ENCODE measurements around the gene VAMP5.
"Not testable (repeated sequence)": the region's sequence is repeated elsewhere in the genome, so short reads cannot be mapped to it uniquely, and the experiment has no call there.

VAMP5 gene, protein sequence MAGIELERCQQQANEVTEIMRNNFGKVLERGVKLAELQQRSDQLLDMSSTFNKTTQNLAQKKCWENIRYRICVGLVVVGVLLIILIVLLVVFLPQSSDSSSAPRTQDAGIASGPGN

DNA sequence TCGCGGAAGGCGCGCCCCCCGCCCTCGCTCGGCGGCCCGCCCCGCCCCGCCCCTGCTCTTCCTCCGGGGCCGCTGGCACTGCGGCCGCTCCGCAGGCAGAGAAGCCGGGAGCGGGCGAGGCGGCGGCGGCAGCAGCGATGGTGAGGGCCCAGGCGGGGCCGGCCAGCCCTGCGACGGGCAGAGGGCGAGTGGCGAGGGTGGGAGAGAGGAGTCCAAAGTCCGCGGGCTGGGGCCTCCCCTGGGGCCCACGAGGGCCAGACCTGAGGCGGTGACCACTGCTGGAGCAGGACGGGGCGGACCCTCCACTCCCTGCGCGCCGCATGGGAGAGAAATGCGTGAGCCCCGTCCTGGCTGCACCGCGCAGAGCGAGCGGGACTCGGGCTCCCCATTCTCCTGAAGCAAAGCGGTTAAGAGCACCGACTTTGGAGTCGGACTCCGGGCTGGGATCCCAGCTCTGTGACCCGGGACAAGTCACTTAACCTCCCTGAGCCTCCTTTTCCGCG lies at the start of gene VAMP5:
VAMP5 (plus strand) TSS at position 78 of the 503 bp plus-strand sequence; CDS start at position 138, 60 bp downstream.
- no peak for DNase-seq

DNA sequence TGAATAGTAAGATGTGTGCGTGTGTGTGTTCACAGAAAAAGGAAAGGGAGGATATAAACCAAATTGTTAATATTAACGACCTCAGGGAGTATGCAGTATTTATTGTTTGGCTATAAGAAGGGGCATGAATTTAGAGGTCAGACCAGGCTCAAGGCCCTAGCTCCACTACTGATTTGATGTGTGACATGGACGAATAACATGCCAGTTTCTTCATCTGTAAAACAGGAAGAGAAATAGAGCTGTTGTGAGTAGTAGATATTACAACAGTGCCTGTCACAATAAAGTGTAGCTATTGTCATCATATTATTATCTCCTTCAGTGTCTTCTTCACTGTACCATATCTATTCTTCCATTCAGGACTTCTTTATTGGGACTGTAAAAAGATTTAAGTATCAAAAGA lies 49.4 kb upstream of the VAMP5 start:
- no peak for DNase-seq

DNA sequence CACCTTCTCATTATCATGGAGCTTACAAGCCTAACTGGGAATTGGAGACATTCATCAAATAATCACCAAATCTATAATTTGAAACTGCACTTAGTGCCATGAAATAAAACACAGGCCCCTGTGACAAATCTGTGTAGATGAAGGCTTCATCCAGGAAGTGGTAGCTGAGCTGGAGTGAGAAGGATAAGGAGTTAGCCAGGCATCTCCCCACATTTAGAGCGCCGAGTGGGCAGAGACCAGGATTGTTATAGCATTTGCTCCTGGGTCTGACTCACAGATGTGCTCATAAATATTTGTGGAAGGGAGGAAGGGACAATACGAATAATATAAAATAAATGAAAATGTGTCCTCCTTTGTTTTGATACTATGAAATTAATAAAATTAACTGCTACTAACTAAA lies 47.8 kb upstream of the VAMP5 start:
- DNase-seq, result no peak

DNA sequence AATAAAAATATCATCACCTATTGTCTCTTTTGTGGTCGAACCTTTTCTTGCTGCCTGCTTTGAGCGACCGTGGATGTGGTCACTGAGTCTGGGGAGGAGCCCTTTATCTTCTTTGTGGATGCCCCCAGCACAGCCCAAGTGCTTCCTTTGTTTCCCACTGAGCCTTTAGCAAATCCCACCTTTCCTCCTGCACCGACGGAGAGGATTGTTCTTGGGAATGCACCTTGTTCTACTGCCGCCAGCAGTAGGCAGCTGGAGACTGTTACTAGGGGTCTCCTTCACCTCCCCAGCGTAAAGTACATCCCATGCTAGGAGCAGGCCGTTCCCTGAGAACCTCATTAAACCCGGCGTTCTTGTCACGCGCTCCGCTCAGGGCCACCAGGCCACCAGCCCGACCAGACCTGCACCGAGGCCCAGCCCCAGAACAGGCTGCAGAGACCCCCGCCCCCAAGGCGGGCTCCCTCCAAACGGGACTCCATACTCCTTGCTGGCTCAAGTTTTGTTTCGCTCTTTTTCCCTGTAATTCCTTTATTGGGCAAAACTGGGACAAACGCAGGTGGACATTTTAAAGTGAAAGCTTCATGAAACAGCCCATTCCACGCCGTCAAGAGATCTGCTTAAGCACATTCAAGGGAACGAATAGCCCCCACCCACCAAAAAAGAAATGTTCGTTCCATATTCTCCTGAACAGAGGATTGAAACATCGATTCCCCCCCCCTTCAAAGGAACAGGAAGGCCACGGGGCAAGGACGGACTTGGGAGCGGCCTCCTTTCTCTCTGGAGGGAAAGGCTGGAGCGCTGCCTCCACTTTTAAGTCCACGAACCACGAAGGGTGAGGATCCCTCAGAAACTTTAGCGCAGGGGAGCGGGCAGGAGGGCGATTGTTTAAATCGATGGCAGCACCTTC lies 46.4 kb upstream of the VAMP5 start:
- DNase-seq, result peak; percentile 61

DNA sequence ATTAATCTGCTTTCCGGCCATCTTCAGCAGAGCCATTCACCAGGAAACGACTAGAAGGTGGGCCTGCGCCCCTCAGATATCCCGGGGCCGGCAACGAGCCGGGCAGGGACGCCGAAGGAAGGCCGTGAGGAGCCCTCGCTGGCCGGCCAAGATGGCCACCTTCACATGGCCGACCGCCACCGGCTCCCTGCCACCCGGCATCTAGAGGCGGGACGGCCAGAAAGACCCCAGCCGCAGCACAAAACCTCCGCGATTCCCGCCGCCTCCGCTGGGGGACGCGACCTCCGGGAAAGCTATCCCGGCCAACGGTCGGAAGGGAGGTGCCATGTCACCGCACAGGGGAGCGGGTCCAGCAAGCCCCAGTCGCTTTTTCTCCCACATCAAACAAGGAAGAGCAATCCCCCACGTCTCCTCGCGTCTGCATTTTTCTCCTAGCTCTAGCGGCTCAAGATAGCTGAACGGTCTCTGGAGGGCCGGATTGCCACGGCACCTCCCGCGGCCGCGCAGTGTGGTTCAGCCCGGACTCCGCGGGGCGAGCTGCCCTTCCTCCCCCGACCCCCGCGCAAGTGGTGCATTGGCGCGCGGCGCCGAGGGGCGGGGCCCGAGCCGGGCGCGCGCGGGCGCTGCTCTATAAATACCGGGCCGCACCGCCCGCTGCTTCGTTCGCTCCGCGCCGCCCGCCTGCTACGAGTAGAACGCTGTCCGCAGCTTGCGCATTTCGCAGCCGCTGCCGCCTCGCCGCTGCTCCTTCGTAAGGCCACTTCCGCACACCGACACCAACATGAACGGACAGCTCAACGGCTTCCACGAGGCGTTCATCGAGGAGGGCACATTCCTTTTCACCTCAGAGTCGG lies 45.5 kb upstream of the VAMP5 start, which contains the start of gene MAT2A:
MAT2A (plus strand) TSS at position 662 of the 854 bp plus-strand sequence; CDS start at position 782, 120 bp downstream.
- DNase-seq, result peak; percentile 85

DNA sequence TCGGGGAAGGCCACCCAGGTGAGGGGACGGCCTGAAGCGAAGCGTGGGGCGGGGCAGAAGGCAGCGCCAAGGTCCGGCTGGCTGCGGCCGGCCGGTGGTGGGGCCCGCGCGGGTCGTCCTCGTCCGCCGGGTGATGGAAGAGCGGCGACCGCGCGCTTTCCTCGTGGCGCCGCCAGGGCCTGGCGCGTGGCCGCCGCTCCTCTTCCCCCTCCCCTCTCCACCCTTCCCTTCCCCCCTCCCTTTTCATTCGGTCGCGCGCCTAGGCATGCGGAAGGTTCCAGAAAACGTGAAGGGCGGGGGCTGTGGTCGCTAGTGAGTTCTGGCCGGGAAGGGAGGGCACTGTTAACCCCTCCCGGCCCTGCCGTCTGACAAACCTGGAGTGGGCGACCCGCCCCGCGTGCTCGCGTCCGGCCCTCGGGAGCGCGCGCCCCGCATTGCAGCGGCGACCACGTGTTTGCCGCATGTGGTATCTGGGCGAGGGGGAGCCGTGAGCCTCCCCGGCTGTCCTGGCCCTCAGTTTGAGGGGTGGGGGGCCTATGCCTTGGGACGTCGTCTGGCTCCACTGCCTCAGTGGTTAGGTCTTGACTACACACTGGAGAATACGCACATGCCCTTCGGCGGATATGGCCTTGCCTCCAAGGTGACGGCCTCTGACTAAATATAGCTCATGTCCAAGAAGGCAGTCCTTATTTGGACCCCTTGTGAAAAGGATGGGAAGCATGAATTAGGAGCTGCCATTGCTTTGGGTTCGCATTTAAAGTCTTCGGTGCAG lies 44.7 kb upstream of the VAMP5 start:
- DNase-seq, result no peak

DNA sequence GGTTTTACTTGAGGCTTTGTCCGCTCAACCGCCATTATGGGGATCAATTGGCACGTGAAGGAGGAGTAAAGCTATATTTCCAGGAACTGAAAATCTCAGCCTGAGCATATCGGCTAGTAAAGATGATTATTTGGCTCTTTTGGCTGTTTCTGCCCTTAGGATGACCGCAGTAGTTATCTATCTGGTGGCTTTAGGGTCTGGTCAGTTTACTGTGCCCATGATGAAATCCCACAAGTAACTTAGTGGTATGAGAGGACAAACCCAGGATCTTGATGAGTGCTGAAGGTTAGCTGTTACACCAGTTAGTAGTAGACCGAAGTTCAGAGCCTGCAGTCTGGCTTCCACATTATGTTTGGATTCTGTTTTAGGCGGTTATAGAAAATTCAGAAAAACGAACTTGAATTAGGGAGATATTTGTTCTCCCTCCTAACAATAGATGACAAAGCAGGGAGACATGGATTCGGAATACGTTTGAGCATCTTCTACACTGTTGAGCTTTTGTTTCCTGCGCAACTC lies 44.0 kb upstream of the VAMP5 start:
- DNase-seq, result no peak

DNA sequence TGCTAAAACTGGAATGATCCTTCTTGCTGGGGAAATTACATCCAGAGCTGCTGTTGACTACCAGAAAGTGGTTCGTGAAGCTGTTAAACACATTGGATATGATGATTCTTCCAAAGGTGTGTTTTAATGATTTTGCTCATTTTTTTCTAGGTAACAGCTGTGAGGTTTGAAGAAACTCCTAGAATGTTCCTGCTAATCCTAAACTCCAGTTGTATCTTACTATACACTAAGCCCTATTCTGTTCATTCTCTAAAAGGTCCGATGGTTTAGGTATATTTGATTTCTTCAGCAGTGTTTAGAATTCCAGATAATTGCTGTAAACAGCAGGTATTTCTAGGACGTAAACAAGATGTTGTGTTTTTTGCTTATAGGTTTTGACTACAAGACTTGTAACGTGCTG lies 43.0 kb upstream of the VAMP5 start:
- DNase-seq, result no peak

DNA sequence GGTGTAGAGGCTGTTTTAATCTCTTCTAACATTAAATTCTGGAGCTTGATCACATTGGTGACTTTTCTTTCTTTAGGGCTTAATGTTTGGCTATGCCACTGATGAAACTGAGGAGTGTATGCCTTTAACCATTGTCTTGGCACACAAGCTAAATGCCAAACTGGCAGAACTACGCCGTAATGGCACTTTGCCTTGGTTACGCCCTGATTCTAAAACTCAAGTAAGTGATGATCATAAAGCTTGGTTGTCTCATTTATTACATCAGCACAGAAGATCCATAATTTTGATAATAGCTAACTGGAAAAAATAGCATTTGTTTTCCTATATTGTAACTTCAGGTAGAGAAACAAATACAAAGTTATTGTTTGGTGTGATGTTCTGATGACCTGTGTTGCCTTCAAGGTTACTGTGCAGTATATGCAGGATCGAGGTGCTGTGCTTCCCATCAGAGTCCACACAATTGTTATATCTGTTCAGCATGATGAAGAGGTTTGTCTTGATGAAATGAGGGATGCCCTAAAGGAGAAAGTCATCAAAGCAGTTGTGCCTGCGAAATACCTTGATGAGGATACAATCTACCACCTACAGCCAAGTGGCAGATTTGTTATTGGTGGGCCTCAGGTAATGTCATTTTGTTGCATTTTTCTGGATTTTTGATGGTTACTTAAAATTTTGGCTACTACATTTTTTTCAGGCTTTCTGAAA lies 42.3 kb upstream of the VAMP5 start:
- DNase-seq, result no peak

DNA sequence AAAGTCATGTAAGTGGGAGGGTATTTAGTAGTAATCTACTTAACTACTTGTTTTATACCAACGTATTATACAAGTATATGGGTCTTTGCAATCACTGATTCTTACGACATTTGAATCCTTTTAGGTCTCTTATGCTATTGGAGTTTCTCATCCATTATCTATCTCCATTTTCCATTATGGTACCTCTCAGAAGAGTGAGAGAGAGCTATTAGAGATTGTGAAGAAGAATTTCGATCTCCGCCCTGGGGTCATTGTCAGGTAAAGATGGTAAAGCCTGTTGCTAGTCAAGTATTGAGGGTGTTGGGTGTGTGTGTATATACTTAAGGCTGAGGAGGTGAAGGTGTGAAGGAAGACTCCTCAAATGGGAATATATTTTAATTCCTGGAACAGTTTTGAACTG lies 41.5 kb upstream of the VAMP5 start:
- DNase-seq, result no peak

DNA sequence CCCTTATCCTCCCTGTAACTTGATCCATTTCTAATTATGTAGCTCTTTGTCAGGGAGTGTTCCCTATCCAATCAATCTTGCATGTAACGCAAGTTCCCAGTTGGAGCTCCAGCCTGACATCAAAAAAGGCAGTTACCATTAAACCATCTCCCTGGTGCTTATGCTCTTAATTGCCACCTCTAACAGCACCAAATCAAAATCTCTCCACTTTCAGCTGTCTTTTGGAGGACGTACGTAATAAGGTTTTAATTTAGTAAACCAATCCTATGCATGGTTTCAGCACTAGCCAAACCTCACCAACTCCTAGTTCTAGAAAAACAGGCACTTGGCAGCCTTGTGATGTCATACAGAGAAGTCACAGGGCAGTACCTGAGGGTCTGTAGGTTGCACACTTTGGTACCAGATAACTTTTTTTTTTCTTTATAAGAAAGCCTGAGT lies 40.0 kb upstream of the VAMP5 start:
- DNase-seq, result not testable (repeated sequence)

DNA sequence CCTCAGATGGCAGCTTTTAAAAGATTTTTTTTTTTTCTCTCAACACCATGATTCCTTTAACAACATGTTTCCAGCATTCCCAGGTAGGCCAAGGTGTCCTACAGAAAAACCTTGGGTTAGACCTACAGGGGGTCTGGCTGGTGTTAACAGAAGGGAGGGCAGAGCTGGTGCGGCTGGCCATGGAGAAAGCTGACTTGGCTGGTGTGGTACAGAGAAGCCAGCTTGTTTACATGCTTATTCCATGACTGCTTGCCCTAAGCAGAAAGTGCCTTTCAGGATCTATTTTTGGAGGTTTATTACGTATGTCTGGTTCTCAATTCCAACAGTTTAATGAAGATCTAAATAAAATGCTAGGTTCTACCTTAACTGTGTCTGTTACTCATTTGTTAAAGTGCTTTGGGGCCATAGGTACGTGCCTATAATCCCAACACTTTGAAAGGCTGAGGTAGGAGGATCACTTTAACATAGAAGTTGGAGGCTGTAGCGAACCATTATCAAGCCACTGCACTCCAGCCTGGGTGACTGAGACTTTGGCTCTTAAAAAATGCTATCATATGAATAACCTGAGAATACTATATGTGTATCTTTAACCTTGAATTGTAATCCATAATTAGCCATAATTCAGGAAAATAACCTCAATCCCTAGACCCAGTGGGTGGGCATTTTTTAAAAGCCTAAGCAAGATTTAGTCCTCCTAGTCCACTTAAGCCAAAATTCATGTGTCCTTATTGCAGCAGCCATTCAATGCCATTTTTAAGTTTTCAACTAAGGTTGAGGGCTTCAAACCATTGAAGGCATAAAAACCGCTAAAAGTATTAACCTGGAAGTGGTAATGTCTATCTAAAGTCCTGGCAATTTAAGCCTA lies 39.1 kb upstream of the VAMP5 start:
- not testable (repeated sequence) for DNase-seq

DNA sequence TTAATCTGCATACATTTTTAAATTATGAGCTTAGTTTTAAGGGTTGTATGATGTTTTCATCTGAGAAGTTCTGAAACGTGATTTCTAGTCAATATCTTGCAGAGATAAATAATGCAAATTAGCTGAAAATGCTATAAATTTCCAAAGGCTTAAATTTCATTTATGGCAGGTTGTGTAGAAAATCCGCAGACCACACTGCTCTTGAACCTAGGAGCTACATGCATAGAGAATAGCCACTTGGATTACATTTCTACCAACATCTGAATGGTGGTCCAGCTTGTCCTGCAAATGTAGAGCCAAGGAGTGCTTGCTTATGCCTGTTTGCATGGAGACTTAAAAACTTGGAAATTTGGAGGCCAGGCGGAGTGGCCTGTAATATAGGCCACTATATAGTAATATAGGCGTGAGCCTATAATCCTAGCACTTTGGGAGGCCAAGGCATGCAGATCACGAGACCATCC lies 38.4 kb upstream of the VAMP5 start:
- no peak for DNase-seq

DNA sequence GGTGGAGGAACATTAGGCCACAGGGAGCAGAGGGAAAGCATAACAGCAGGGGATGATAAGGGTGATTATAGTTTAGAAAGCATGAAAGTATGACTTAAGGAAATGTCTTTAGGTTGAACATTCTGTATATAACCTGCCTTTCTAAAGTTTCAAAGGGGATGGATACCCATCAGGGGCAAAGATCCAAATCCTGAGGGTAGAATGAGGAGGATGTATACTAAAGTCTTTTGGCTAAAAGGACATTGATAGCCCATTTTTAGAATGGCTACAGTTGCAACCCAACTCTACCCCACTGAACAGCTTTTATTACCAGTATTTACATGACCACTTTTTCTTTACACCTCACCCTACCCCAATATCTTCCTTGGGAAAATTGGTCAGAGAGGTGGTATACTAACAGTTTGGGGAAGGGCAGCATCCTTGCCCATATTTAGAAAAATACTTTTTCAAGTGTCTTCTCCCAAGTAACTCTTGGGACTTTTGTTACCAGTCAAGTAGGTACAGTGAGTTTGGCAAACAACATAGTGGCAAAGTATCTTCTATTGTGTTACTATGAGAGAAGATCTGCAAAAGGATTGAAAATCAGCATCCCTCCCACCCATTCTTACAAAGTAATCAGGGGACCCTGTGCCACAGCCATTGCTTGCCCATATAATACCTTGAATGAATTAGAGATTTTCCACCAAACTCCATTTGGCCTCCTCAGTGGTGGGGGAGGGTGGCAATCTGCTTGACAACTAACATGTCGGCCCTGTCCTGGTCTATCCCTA lies 37.0 kb upstream of the VAMP5 start:
- no peak for DNase-seq

DNA sequence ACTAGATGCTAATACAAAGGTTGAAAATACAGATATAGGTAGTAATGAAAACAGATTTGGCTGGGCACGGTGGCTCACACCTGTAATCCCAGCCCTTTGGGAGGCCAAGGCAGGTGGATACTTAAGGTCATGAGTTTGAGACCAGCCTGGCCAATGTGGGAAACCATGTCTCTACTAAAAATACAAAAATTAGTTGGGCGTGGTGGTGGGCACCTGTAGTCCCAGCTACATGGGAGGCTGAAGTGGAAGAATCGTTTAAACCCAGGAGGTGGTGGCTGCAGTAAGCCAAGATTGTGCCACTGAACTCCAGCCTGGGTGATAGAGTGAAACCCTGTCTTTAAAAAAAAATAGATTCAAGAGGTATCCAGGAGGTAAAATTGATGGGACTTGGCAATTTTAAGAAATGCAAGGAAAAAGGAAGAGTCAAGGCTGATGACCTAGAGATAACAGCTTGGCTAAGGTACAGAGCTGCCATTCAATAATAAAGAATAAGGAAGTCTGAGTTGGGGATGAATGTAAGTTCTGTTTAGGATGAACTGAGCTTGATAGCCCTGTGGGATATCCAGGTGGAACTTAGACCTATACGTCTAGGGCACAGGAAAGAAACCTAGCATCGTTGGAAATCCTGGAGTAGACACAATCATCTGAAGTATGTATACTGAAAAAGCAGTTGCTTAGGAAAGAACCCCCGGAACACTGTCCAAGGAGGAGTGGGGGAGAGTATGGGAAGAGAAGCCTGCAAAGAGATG lies 36.2 kb upstream of the VAMP5 start:
- no peak for DNase-seq

DNA sequence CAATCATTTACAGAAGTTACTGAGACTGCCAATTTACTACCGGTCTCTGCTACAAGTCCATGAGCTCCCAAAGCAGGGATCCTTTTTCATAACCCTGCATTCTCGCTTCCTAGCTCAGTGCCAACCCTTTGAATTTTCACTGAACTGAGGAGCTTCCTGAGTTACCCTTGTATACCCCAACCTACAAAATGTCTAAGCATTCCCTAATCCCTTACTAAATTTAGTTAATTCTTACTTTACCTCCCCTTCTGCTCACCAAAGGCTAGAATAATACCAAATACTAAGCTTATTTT lies 35.7 kb upstream of the VAMP5 start:
- DNase-seq, result no peak

DNA sequence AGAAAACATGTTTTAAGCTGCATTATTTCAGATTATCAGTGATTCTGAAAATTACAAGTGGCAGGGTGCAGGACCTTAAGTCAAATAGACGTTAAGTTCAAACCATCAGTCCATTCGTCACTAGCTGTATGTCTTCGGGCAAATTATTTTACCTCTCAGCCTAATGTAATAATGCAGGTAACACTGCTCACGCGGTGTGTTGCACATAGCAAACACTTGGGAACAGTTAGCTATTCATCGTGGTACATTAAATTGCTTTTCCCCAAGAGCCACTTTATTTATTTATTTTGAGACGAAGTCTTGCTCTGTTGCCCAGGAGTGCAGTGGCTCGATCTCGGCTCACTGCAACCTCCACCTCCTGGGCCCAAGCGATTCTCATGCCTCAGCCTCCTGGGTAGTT lies 35.1 kb upstream of the VAMP5 start:
- no peak for DNase-seq

DNA sequence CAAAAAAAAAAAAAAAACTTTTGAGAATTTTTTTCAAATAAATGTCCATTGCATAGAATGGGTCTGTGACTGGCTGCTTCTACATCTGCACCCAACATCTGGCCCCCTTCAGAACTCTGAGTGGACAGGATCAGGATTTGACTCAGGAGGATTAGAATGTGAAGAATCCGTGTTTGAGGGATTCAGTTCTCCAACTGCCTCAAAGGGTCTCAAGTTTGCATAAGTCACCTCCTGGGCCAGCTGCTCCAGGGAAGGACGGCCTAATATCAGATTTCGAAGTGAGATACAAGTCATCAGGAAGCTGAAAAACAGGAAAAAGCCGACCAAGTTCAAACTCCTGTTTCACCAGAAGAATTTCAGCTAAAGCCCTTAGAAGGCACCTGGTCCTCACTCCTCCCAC lies 34.4 kb upstream of the VAMP5 start:
- no peak for DNase-seq

DNA sequence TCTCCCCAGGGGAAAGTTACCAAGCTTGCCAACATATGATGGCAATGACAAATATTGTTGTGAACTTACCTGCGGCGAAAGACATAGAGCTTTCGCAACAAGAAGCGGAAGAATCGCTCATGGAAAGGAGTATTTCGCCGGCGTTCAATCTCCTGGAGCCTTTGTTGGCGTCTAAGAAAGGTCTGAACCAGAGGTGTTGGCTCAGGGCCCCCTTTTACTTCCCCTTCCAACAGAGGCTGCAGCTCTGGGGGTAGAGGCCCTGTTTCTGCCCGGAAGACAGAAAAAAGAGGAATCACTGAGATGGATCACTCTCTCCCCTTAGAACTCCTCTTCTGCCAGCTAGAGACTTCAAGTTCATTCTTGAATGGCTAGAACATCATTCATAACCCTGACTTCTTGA lies 33.7 kb upstream of the VAMP5 start:
- no peak for DNase-seq
